Muscle layer of duodenum (tissue), 2 donors: ENCODE measurements around the gene DNAJB6.

Experiments
- H3K27ac ChIP-seq: one replicate; pipeline ENCODE4 v1.7.0; 2013; ENCODE audit warnings: mild to moderate bottlenecking, low read length
- H3K27me3 ChIP-seq: one replicate; pipeline ENCODE4 v1.7.0; 2013; ENCODE audit warnings: low read depth, mild to moderate bottlenecking, control low read depth, low read length
- H3K36me3 ChIP-seq, 2 donors: one replicate each; pipeline ENCODE4 v1.7.0; 2013; ENCODE audit warnings: low read length in 2 of 2, control low read depth in 1 of 2, mild to moderate bottlenecking in 1 of 2; ENCODE audit not compliant: insufficient read depth in 2 of 2, control insufficient read depth in 1 of 2
- H3K4me1 ChIP-seq, 2 donors: one replicate each; pipeline ENCODE4 v1.7.0; 2013; ENCODE audit warnings: low read length in 2 of 2, mild to moderate bottlenecking in 2 of 2, control low read depth in 1 of 2, moderate library complexity in 1 of 2; ENCODE audit not compliant: insufficient read depth in 2 of 2, control insufficient read depth in 1 of 2
- H3K4me3 ChIP-seq, 2 donors: one replicate each; pipeline ENCODE4 v1.7.0; 2013; ENCODE audit warnings: low read length in 2 of 2, low read depth in 1 of 2, mild to moderate bottlenecking in 1 of 2
- H3K9me3 ChIP-seq, 2 donors: one replicate each; pipeline ENCODE4 v1.7.0; 2013; ENCODE audit warnings: low read length in 2 of 2, control low read depth in 1 of 2, mild to moderate bottlenecking in 1 of 2; ENCODE audit not compliant: control insufficient read depth in 1 of 2
- donor health status: healthy.

DNAJB6 gene

GRCh38 chr7:157391036-157391710 is 54.4 kb downstream of the DNAJB6 start:
- Histone ChIP-seq H3K36me3 (peaks cover 9 to 33% of the 10 kb centered on the region in 2 donors), H3K27ac (no peak overlapping the region), H3K27me3 (no peaks in the 10 kb centered on the region), H3K4me1 (peaks cover 0 to 11% of the 10 kb centered on the region in 2 donors), H3K9me3 (no peaks in the 10 kb centered on the region), H3K4me3 (no peak overlapping the region)

GRCh38 chr7:157392256-157393037 is 55.6 kb downstream of the DNAJB6 start:
- Histone ChIP-seq H3K27ac (no peak overlapping the region), H3K36me3 (peaks cover 13 to 31% of the 10 kb centered on the region in 2 donors), H3K4me1 (peaks cover 0 to 11% of the 10 kb centered on the region in 2 donors), H3K27me3 (no peaks in the 10 kb centered on the region), H3K4me3 (no peak overlapping the region), H3K9me3 (no peaks in the 10 kb centered on the region)

DNA sequence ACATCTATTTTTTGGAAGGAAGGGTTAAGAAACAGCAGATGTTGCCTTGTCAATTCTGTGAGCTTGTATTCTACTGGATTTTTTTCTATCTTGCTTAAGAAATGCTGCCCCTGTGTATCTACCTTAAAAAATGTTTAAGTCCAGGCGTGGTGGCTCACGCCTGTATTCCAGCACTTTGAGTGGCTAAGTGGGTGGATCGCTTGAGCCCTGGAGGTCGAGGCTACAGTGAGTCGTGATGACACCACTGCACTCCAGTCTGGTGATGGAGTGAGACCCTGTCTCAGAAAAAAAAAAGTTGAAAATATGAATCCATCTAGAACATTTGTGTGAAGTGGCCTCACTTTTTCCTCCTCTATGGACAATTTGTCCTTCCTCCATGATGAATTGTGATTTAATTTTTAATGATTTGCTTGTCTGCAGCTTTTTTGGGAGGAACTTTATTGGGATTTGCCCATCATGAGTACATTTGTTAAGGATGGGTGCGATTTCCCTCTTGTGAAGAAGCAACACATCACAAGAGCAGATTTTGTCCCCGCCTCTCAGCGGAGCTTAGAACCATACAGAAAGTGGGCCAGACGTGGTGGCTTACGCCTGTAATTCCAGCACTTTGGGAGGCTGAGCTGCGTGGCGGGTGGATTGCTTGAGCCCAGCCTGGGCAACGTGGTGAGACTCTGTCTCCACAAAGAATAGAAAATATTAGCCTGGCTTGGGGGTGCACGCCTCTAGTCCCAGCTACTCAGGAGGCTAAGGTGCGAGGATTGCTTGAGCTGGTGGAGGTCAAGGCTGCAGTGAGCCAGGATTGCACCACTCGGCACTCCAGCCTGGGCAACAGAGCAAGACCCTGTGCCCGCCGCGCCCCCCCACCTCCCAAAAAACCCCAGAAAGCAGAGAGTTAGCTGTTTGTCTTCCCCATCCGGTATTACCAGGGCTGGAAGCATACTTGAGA is 57.7 kb downstream of the DNAJB6 start:
- Histone ChIP-seq H3K9me3 (no peaks in the 10 kb centered on the region), H3K27ac (no peak overlapping the region), H3K4me3 (no peak overlapping the region), H3K36me3 (peaks cover 13 to 31% of the 10 kb centered on the region in 2 donors), H3K27me3 (no peaks in the 10 kb centered on the region), H3K4me1 (peaks cover 0 to 15% of the 10 kb centered on the region in 2 donors)

DNA sequence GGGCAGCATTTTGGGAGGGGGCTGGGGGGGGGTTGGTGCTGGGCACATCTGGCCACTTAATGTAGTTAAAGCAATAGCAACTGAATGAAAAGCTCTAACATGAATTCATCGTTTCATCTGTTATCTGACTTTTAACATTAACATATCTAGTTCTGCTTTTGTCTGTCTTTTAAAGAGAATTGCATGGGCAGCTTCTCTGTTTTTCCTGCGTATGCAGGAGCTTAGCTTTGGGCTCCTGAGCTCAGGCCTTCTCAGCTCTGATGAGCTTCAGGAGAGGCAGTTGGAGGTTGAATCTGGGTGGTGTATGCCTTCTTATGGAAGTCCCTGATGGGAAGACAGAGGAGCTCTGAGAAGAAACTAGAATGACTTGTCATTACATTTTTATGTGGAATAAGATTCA is 58.4 kb downstream of the DNAJB6 start:
- peaks cover 13 to 25% of the 10 kb centered on the region in 2 donors for H3K36me3 ChIP-seq
- peaks cover 0 to 8% of the 10 kb centered on the region in 2 donors for H3K4me1 ChIP-seq
- H3K9me3 ChIP-seq = no peaks in the 10 kb centered on the region
- no peak overlapping the region for H3K27ac ChIP-seq
- H3K27me3 ChIP-seq = no peaks in the 10 kb centered on the region
- no peak overlapping the region for H3K4me3 ChIP-seq

DNA sequence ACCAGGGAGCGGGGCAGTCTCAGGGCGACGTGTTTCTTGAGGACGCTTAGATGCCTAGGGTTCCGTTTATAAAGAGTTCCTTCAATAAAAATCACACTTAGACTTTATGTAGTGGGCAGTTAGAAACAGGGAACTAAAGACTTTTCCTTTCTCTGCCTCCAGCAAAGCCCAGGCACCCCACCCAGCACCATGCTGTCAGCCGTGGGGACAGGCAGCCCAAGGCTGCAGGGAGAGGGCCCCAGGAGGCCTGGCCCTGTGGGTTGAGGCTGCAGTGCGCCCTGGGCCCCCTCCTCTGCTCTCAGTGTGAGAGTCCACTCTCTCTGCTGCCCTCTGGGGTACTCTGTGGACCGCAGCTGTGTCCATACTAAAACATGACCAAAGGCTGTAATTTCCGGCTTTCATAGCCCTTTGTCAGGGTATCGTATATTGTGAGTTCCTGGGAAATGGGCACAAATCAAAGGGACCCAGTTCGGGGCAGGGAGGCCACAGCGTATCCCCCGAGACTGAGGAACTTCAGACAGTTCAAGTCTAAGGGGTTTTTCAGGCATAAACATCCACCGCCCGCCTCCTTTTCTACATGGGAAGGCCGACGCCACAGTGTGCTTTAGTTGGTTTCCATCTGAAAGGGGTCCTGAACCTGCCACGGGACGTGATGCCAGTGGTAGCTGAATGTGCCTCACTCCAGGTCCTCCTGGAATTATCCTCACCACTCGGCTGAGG is 59.7 kb downstream of the DNAJB6 start:
- no peak overlapping the region for H3K4me3 ChIP-seq
- H3K4me1 ChIP-seq = peaks cover 0 to 4% of the 10 kb centered on the region in 2 donors
- no peaks in the 10 kb centered on the region for H3K9me3 ChIP-seq
- H3K27me3 ChIP-seq = no peaks in the 10 kb centered on the region
- H3K36me3 ChIP-seq = peaks cover 7 to 13% of the 10 kb centered on the region in 2 donors
- H3K27ac ChIP-seq = no peak overlapping the region

DNA sequence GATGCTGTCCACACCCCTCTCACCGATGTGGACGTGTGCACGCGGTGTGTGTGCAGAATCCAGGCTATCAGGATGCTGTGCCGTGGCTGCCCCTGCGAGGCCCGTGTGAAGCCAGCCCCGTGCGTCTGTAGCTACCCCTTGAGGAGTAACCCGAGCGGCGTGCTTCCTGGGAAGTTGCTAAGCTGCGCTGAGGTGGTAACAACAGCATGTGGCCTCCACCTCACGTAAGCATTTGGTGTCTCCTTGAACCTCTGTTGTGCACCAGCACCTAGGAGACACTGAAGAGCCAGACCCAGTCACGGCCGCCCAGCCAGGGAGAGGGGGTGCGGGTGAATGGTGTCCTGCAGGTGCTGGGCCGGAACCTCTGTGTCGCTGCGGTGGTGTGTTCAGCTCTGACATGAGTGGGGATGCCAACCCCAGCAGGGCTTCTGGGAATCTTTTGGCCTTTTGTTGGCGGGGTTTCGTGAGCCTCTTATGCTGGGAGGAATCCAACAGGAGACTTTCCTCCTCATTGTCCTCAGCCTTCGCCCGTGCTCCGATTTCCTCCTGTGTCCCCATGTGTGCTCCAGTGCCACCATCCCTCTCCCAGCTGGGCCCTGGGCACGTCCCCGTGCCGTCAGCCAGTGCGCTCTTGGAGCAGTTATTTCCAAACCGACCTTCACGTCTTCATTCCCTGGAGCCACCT is 60.4 kb downstream of the DNAJB6 start:
- no peaks in the 10 kb centered on the region for H3K9me3 ChIP-seq
- H3K27me3 ChIP-seq = no peaks in the 10 kb centered on the region
- H3K36me3 ChIP-seq = peaks cover 4 to 10% of the 10 kb centered on the region in 2 donors
- H3K4me3 ChIP-seq = no peak overlapping the region
- peaks cover 0 to 4% of the 10 kb centered on the region in 2 donors for H3K4me1 ChIP-seq
- no peak overlapping the region for H3K27ac ChIP-seq

DNA sequence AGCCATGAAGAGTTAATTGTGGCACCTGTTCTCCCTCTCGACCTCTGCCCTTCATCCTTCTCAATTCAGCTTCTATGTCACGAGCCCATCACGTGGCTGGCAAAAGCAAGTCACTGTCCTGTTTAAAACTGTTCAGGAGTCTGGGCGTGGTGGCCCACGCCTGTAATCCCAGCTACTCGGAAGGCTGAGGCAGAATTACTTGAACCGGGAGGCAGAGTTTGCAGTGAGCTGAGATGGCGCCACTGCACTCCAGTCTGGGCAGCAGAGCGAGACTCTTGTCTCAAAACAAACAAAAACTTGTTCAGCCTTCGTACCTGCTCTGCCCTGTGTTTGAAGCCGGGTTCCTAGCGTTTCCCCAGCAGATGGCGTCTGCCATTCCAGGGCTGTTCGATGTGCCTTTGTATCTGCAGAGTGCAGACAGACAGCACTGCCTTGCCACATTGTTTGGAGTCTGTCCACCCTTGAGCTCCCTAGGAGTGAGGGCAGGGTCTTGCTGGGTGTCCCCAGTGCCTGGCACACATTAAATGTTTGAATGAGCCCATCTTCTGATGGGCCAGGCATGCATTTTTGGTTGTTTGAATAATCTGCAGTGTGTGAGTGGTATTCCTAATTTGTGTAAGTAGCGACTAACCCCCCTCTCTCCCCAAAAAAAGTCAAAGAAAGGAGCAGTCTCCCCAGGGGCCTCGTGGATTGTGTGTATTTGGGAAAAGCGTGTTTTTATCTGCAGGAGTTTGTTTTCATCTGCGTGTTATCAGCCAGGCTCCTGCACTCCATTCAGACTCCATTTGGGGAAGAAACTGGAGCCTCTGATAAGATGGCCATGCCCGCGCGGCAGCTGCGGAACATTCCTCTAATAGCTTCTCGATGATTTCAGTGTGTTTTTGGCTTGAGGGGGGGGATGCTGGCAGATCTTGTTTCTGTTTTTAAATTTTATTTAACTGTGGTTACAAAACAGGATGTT is 61.2 kb downstream of the DNAJB6 start:
- Histone ChIP-seq H3K4me3 (no peak overlapping the region), H3K4me1 (peaks cover 0 to 4% of the 10 kb centered on the region in 2 donors), H3K27me3 (no peaks in the 10 kb centered on the region), H3K27ac (peak overlapping the region; percentile 33), H3K9me3 (no peaks in the 10 kb centered on the region), H3K36me3 (peaks cover 4 to 12% of the 10 kb centered on the region in 2 donors)

- peaks cover 7 to 12% of the 10 kb centered on the region in 2 donors for H3K36me3 ChIP-seq
- no peaks in the 10 kb centered on the region for H3K27me3 ChIP-seq
- H3K4me1 ChIP-seq = peaks cover 0 to 4% of the 10 kb centered on the region in 2 donors
- no peaks in the 10 kb centered on the region for H3K9me3 ChIP-seq
- no peak overlapping the region for H3K4me3 ChIP-seq
- H3K27ac ChIP-seq = no peak overlapping the region
Observed at GRCh38 chr7:157399086-157399687, 62.4 kb downstream of the DNAJB6 start.

DNA sequence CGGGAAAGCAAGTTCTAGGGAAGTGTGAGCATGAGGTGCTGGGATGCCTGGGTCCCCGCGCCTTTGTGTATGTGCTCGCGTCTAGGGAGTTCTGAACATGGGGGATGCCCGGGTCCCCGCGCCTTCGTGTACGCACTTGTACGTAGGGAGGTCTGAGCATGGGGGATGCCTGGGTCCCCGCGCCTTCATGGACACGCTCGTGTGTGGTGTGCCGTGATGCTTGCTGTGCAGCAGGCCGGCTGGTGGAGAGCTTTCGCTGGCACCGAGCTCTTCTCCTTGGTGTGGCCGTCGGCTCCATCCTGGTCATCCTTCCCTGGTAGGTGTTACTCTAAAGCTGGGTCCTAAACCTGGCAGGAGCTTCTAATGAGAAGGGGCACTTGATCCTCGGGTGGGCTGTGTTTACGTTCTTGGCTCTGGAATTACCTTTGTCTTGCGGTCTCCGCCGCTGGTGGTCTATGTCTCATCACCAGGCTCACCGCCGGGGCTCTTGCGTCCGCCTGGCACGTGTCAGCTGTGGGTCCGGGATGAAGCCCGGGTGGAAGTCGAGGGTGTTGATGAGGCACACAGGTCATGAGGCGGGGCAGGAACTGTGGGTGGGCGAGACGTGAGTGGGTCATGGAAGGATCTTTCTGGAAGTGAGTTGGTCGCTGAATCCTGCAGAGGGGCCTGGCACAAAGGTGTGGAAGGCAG is 63.5 kb downstream of the DNAJB6 start:
- no peaks in the 10 kb centered on the region for H3K9me3 ChIP-seq
- peaks cover 7 to 12% of the 10 kb centered on the region in 2 donors for H3K36me3 ChIP-seq
- no peak overlapping the region for H3K27ac ChIP-seq
- H3K4me3 ChIP-seq = no peak overlapping the region
- H3K4me1 ChIP-seq = peaks cover 0 to 4% of the 10 kb centered on the region in 2 donors
- H3K27me3 ChIP-seq = no peaks in the 10 kb centered on the region
